K562 (cell line): Measurements from ENCODE around the gene GHRH. TPM values are rescaled to one million over a fixed set of nuclear protein-coding genes. Genes with fewer than 3 reads are reported as not detected.

Experiments used
- EHMT2 ChIP-seq: fragments of 450-650 bp; IDR thresholded peaks from 2 replicates; pipeline ENCODE4 v1.6.1; 2018; ENCODE audit warnings: antibody characterized with exemption
- HEY1 ChIP-seq: fragments of 250-450 bp; sonication (Bioruptor Pico); IDR thresholded peaks from 2 replicates; pipeline ENCODE4 v1.5.0; 2020; ENCODE audit warnings: mild to moderate bottlenecking, moderate library complexity, borderline replicate concordance
- POLR2H ChIP-seq: IDR thresholded peaks from 2 replicates; pipeline ENCODE4 v1.6.1; 2016; ENCODE audit warnings: missing genetic modification characterization, low read depth, mild to moderate bottlenecking, control low read depth, missing compliant biosample characterization, moderate library complexity
- SMARCC2 ChIP-seq: fragments of 450-650 bp; IDR thresholded peaks from 2 replicates; pipeline ENCODE4 v1.6.1; 2017; ENCODE audit warnings: antibody characterized with exemption, moderate library complexity, mild to moderate bottlenecking, low read depth
- THAP12 ChIP-seq: fragments of 250-450 bp; sonication (Bioruptor Pico); IDR thresholded peaks from 2 replicates; pipeline ENCODE4 v1.9.0; 2021; ENCODE audit warnings: mild to moderate bottlenecking, inconsistent platforms
- TRIM24 ChIP-seq, 2 experiments: fragments of 450-650 bp; IDR thresholded peaks; 2 replicates each; pipeline ENCODE4 v1.6.1; 2016
- ZNF277 ChIP-seq: fragments of 250-450 bp; sonication (Bioruptor Pico); IDR thresholded peaks from 2 replicates; pipeline ENCODE4 v1.8.0; 2022; ENCODE audit warnings: inconsistent platforms, mild to moderate bottlenecking, moderate library complexity, borderline replicate concordance
- ZNF318 ChIP-seq, 2 experiments: fragments of 450-650 bp; IDR thresholded peaks; 2 replicates each; pipeline ENCODE4 v1.6.1; 2016; ENCODE audit warnings: mild to moderate bottlenecking in 2 of 2, borderline replicate concordance in 1 of 2, low read depth in 1 of 2, moderate library complexity in 1 of 2
- ZNF766 ChIP-seq: fragments of 200-800 bp; sonication (Bioruptor generic); conservative IDR thresholded peaks from 2 replicates; pipeline ENCODE4 v1.6.1; 2016; ENCODE audit warnings: missing genetic modification characterization, missing compliant biosample characterization
- polyA plus RNA-seq, 8 experiments: library from polyadenylated mRNA; depleted of rRNA in 4 of 8; stranded (reverse) in 5 of 8; unstranded in 3 of 8; fragments of >200 nt; fragmentation: Nextera tagmentation in 2 of 8; fragmentation: Illumina TruSeq in 1 of 8; extraction: Ambion mirVana in 2 of 8; extraction: Trizol in 1 of 8; gene quantifications; 2 replicates each; pipeline versions ENCODE4 v1.2.1 to v1.2.3, GENCODE V29; 2011 to 2014; ENCODE audit warnings: inconsistent platforms in 1 of 8, missing spikeins in 1 of 8
- total RNA-seq, 7 experiments: library from RNA; depleted of rRNA in 6 of 7; stranded (reverse); fragments of >200 nt in 6 of 7; fragmentation: Illumina TruSeq in 2 of 7; extraction: Trizol in 2 of 7; gene quantifications; 2 replicates each; pipeline versions ENCODE4 v1.2.1 to v1.2.3, GENCODE V29; 2011 to 2021; ENCODE audit warnings: low replicate concordance in 1 of 7
- TF ChIP-seq, protein P1 (sequence below): sonication (generic); formaldehyde crosslinking; IDR thresholded peaks from 2 replicates; pipeline ENCODE4 v1.9.0; 2022; ENCODE audit warnings: mild to moderate bottlenecking, missing genetic modification reagents

The GHRH gene
- total and polyA plus RNA-seq, 9 of the 15 experiments (the other 6 are each of a cell fraction or from before 2014, with no cell fraction given): not detected

DNA sequence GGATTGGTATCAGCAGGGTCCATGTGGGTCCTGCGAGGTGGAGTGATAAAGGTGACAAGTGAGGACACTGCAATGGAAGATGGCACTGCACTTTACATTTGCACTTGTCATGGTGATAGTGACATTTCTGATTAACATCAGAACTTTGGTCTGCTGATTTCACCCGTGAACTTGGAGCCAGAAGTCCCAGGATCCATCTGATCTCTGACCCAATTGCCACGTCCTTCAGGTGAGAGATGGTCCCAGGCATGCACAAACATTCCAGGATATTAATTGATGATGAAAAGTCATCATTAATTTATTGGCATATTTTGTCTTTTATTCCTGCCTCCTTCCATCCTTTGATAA is 9.8 kb upstream of the GHRH start (continued):
- no peak for TF ChIP-seq ZNF318 (IDR thresholded peaks at IDR 0.05; ENCODE audit: borderline replicate concordance in 1 of 2, low read depth in 1 of 2)
- no peak for TF ChIP-seq SMARCC2
- no peak for TF ChIP-seq ZNF766
- TF ChIP-seq TRIM24 (IDR thresholded peaks at IDR 0.05): no peak
- no peak for TF ChIP-seq HEY1 (CRISPR knock-in tag)
- TF ChIP-seq THAP12 (CRISPR knock-in tag): no peak
- no peak for TF ChIP-seq ZNF277
- TF ChIP-seq POLR2H (tag): no peak
- TF ChIP-seq EHMT2: no peak
- TF ChIP-seq, protein P1, sequence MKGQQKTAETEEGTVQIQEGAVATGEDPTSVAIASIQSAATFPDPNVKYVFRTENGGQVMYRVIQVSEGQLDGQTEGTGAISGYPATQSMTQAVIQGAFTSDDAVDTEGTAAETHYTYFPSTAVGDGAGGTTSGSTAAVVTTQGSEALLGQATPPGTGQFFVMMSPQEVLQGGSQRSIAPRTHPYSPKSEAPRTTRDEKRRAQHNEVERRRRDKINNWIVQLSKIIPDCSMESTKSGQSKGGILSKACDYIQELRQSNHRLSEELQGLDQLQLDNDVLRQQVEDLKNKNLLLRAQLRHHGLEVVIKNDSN (CRISPR knock-in tag): no peak
